Superior temporal gyrus (tissue), 1 donor: Measurements from ENCODE around the gene UNC50.
A peak's percentile ranks its signal among the peaks of the same experiment; 100 is the strongest.
"Not testable (repeated sequence)": the region's sequence is repeated elsewhere in the genome, so short reads cannot be mapped to it uniquely, and the experiment has no call there.

Experiments used
- DNase-seq: peaks from one replicate; pipeline ENCODE4 v3.0.0-alpha.2; 2016; ENCODE audit errors: extremely low spot score

The UNC50 gene

DNA sequence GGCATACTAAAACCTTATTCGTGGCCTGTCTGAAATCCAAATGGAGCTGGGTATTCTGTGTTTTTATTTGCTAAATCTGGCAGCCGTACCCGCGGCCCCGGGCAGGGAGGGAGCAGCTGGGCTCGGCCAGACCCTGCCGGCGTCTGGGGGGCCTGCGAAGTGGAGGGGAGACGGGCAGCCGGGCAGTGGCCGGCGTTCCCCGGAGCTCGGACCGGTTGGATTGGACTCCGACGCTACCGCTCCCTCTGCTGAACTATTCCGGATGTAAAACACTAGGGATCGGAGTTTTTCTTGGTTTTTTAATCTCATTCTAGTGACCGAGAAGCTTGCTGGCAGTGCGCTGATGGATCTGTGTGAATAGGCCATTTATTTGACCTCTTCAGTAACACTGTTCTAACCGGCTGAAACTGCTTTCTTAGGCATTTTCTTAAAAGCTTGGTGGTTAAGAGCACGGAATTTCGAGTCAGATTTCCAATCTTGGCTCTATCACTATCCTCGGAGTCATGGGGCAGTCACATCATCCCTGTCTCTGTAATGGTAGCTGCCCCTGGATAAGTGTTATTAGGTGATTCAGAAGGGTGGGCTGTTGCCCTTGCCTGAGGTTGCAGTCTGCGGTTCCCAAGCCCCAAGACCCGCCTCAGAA, 694 bp downstream of the UNC50 start:
- no peak for DNase-seq

DNA sequence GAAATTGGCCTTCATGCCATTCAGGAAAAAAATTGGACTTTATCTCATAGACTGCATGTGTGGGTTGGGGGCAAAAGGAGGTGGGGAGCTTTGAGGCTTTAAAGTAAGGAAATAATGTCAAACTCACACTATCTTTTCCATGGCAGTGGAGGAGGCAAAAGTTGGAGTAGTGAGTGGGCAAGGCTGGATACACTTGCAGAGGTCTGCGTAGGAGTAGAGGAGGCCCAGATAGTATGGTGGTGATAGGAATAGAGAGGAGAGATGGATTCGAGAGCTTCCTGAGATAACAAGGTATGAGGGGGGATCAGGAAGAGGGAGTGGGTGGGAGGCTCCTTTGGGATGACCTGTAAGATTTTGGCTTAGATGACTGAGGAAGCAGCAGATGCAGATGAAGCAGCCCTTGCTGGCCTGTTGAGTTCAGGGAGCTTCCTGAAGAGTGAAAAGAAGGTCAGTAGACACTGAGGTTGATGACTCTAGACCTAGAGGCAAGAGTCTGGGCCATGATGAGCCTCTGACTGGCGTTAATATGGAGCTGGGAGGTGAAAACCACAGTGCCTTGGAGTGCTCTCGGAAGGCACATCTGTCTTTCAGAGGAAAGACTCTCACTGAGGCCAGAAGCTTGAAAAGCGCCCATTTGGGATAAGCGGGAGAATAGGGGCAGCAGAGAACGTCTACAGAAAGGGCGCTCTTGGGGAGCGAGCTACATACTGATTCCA, 5.8 kb downstream of the UNC50 start:
- DNase-seq: no peak

DNA sequence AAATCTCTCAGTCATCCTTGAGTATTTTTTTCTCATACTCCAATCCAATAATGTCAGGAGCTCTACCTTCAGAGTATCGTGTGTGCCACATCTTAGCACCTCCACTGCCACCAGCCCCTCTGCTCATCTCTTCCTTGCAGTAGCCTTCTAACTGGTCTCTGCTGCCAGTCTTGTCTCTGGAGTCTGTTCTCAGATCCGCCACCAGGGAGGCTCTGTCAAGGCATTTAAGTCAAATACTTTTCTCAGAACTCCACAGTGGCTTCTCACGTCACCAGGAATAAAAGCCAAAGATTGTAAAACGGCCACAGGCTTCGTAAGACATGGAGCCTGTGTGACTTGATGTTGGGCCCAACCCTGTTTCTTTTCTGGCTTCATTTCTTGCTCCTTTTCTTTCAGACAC, 7.1 kb downstream of the UNC50 start:
- DNase-seq: no peak

DNA sequence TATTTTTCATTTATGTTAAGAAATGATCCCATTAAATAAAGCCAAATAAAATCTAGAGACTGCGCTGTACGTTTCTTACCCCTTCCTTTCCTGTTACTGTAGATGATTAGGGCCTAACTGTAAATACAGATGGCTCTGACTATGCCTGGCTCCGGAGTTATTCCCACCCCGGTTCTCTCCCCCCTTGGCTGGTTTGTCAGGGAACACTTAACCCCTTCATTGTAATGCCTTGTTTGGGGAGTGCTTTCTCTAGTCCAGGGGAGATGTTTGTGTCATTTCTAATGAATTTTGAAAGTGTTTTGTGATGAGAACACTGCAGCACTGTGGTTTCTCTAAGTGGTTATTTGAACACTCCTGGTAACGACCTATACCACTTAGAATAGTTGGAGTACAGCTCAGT, 8.8 kb downstream of the UNC50 start:
- no peak for DNase-seq

DNA sequence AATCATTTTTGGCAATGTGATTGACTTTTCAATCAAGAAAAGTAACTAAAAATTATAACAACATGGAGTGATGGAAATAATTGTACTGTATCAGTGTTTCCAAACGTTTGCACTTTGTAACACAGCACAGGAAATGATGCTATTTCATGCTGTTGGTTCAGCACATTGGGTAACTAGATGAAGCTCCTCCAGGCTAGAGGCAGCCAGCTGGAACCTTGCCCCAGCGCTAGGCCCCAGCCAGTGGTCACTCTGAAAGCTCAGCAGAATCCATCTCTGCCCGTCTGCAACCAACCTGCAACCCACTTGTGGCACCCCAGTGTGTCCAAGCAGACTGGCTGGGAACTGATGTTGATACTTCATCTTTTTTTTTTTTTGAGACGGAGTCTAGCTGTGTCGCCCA, 15.3 kb downstream of the UNC50 start:
- no peak for DNase-seq

DNA sequence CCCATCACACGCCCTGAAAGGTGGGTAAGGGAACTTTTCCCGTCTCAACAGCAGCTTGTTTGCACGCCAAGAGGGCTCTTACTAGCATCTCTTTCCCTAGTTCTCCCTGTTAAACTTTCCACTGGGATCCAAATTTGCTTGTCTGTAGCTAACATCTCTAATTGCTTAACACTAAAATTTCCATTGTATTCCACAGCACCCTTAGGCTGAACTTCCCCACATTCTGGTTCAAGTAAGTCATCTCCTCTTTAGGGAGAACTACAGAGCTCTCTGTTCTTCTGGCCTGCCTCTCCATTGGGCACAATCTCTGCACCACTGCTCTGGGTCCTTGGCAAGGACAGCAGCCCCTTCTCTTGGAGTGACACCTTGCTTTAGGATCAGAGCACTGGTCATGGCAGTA, 24.0 kb downstream of the UNC50 start:
- DNase-seq: no peak

DNA sequence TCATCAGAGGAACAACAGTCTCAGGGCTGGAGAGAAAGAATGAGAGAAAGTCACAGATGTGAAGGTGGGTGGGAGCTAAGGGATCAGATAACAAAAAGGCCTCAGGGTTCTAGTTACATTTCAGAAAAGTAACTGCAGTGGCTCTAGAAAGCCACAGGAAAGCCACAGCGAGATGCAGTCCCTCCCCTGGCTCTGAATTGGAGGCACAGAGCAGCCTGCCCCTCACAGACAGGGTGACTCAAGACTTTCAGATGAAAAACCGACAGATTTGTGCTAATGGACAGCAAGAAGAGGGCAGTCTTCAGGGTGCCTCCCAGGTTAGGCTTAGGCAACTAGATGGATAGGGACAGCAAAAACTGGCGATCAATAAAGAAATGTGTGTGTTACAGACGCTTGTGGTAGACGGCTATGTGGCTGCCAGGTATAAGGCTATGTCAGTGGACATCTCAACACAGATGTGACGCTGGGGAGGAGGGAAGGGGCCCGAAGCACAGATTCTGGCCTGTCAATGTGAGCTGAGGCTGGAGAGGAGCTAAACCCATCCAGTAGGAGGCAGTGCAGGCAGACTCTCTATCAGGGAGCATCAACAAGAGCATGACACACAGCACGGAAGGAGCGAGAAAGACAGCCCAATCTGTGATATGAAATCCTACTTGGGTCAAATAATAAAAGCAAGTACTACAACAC, 26.2 kb downstream of the UNC50 start:
- DNase-seq: no peak

DNA sequence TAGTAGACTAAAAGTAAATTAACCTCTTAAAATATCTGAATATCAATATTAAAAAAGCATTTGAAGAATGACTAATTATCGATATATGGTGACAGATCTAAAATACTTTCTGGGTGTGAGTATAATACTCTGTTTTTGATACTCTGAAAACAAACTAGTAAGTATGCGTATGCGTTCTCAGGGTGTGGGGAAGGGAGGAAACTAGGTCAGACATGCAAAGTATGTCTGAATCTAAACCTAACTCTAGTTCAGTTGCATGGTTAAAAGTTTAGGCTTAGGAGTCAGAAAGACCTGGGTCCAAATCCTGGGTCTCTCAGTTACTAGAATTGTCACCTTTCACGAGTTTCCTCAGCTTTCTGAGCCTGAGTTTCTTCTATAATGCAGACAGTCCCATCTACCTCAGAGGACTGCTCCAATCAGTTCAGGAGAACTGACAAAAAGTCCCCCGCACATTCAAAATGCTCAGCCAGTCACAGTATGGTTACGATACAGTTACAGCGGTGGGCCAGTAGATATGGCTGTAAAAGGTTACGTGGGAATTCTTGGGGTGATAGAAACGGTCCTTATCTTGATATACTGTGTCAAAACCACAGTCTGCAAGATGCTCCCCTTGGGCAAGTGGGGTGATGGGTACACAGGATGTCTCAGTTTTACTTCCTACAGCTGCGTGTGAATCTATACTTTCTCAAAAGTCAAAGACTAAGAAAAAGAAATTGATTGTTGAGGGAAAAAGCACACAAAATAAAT, 29.2 kb downstream of the UNC50 start:
- DNase-seq: no peak

DNA sequence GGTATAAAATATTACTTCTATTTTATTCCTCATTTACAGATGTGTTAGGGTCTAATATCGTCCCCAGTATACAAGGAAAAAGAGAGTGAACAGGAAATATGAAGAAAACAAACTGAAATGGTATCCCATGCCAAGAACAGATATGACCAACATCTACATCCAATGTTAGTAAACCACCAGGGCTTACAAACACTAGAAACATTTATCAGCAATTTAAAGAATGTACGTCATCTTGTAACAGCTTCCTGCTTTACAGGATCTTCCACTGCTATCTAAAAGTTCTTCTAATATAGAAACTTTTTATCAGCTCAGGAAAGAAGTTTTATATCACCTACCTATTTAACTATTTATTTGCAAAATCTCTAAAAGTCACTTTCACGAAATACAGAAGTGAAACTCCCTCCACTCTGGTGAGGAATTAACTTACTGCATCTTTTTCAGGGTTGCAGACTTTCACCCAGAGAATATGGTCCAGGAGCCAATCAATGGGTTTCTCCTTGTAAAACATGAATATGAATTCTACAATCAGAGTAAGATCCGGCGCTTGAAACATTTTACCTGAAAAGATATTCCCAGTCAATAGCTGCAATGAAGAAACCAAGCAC, 35.2 kb downstream of the UNC50 start:
- DNase-seq: no peak

DNA sequence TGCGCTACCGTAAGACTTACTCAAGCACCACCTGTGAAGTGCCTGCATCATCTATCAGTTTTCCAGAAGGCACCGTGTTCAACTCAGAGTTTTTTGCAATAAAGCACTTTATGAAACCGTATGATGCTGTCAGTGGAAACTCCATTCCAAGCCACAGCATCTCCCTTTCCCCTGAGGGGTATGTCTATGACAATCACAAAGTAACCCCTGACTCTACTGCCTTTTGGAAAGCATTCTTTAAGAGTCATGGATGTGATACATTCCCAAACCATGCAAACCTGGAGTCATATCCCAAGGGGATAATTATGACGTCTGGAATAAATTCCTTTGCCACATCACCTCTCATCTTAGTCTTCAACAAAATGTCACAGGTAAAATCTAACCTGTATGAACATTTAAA, 39.2 kb downstream of the UNC50 start:
- DNase-seq: no peak

DNA sequence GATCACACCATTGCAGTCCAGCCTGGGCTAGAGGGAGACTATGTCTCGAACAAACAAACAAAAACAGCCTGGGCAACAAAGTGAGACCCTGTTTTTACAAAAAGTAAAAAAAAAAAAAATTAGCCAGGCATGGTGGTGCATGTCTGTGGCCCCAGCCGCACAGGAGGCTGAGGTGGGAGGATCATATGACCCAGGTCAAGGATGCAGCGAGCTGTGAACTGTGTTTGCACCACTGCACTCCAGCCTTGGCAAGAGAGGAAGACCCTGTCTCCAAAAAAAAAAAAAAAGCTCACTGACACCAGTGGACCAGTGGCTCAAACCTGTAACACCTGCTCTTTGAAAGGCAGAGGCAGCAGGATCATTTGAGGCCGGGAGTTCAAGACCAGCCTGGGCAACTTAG, 40.1 kb downstream of the UNC50 start:
- DNase-seq: no peak

DNA sequence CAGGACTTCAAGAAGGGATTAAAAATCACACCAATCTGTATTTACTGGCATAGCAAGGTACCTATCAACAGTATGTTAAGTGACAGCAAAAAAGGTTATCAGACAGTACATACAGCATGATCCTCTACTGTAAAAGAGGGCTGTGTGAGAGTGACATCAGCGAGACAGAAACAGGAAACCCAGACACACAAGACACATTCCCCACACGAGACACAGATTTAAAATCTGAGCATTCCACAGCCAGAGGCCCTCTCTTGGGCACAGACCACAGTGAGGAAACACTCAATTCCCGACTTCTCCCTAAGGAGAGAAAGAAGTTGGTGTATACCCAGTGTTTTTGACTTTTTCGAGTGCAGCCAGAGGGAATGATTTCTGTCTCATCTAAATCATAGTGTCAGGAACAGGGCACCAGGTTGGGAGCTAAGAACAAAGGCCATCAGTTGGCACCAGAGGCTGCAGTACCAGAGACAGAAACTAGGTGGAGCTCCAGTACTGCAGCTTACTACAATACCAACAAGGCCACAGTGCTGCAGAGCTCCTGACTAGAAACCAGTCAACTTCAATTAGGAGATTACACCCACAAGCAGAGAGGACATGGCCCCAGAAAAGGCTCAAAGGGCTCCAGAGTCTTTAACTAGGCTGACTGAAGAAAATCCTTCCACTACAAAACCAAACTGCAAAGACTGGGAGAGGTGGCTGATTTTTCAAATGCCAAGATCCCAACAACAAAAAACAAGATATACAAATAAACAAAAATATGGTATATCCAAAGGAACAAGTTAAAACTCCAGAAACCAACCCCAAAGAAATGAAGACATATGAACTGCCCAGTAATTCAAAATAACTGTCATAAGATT, 41.0 kb downstream of the UNC50 start:
- DNase-seq: peak; percentile 96

DNA sequence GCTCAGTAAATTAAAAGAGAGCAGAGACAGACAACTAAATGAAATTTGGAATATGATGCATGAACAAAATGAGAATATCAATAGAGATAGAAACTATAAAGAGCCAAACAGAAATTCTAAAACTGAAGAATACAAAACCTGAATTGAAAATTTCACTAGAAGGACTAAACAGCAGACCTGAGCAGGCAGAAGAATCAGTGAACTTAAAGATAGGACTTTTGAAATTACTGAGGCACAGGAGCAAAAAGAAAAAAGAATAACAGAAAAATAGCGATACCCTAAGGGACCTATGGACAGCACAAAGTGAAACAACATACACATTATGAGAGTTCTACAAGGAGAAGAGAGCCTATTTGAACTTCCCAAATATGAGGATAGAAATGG, 41.6 kb downstream of the UNC50 start:
- no peak for DNase-seq

DNA sequence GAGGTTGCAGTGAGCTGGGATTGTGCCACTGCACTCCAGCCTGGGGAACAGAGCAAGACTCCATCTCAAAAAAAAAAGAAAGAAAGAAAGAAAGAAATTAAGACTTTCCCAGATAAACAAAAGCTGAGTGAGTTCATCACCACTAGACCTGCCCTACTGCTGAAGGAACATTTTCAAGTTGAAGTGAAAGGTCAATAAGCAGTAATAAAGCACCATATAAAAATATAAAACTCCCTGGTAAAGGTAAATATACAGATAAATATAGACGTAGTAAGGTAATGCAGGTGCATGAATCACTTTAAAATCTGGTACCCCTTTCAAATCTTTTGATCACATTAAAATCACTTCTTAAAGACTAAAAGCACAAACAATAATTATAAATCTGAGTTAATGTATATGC, 42.6 kb downstream of the UNC50 start:
- no peak for DNase-seq

DNA sequence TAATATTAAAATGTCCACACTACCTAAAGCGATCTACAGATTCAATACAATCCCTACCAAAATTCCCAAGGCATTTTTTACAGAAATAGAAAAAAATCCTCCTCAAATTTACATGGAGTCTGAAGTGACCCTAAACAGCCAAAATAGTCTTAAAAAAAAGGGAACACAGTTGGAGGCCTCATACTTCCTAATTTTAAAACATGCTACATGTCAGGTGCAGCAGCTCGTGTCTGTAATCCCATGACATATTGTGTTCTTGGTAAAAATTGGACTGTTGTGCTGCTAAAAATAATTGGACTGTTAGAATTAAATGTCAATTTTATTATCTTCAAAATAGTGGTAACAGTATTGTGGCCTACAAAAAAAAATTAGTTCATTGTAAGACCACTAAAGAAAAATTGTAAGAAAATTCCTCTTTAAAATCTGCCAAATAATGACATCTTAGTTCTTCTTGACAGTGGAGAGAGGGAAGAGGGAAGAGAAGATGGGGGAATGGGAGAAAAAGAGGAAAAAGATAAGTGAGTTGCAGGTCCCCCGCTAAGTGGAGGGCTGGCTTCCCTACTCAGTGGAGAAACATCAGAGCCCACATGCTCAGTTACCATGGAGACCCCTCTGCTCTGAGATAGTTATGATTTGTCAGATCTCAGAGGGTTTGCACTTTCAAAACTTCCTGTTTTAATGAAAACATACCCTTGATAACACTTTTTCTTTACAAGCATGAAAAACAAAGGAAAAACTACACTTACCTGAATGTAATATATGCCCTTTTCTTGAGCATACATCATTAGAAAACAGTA, 46.5 kb downstream of the UNC50 start:
- no peak for DNase-seq

DNA sequence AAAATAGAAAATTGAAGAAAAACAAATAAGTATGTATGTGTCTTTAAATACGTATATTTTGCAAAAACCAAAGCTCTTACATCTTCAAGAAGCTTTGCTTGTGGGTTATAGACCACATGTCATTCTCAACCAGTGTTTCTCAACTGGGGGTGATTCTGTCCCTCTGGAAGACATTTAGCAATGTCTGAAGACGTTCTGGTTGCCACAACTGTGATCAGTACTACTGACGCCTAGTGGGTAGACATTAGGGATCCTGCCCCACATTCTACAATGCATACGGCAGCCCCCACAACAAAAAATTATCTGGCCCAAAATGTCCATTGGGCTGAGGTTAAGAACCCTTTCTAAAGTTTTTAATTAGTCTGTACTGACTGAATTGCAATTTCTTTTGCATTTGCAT, 48.4 kb downstream of the UNC50 start:
- no peak for DNase-seq

DNA sequence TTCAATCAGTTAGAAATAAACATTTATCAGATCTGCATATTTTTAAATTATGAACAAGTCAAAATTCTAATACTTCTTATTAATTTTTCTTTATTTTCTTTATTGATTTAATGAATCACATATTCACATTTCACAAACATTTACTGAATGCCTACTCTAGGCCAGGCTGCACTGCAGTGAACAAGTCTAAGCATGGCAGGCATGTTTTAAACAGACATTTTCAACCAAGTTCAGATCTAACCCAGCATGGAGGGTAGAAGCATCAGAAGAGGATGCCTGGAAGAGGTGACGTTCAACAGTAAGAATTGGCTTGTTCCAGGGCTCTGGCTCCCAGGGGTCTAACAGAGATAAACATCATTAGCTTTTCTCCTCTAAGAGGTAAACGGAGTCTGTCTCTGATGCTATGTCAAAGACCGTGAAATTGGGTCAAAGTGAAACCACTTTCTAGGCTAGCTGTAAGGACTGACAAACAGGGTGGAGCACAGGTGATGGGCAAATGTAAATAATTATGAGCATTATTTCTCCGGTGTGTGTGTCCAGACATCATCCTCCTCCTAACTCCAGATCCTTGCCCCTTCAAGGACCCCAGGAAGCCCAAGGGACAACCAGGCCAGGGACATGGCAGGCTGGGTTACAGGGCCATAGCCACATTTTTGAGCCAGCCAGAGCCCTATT, 50.6 kb downstream of the UNC50 start:
- no peak for DNase-seq

DNA sequence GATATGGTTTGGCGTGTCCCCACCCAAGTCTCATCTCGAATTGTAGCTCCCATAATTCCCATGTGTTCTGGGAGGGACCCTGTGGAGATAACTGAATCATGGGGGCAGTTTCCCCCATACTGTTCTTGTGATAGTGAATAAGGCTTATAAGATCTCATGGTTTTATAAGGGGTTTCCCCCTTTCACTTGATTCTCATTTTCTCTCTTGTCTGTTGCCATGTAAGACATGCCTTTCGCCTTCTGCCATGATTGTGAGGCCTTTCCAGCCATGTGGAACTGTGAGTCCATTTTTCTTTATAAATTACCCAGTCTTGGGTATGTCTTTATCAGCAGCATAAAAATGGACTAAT, 51.1 kb downstream of the UNC50 start:
- DNase-seq: not testable (repeated sequence)

DNA sequence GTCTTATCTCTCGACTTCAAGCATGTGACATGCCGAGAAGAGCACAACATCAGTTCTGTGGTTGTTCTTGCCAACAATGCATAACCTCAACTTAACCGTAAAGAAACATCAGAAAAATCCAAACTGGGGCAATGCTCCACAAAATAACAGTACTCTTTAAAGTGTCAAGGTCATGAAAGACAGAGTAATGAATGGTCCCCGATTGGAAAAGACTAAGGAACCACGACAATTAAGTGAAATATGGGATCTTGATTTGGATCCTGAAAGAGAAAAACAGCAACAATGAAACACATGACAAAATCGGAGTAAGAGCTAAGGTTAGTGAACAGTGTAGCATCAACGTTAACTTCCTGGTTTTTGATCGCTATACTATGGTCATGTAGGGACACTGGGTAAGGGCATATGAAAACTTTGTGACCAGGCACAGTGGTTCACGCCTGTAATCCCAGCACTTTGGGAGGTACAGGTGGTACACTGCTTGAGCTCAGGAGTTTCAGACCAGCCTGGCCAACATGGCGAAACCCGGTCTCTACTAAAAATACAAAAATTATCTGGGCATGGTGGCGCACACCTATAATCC, 55.2 kb downstream of the UNC50 start:
- no peak for DNase-seq

DNA sequence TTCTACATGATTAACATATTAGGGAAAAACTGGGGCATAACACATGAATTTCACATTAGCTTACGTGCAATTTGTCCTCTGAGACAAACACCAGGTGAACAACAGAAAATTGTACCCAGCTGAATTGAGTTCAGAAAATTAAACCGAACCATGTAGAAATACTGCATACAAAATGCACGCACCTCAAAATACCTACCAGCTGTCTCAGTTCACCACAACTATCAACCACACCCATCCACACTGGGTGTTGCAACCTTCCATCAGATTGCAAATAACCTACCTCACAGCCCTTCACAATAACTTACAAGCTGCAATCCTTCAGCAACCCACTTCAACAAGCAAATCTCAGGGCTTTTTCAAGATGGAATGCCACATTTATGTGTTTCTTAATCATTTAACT, 55.9 kb downstream of the UNC50 start:
- DNase-seq: no peak
